IMR-90 (cell line): ENCODE measurements around the gene COX11. TPM values are rescaled to one million over a fixed set of nuclear protein-coding genes. Genes with fewer than 3 reads are reported as not detected.
A peak's percentile ranks its signal among the peaks of the same experiment; 100 is the strongest.

ENCODE experiments used
- ATAC-seq: fragments of 200-7000 bp; cut with Tn5 transposase; 2 replicates; pipeline ENCODE4 v1.9.1; 2020; ENCODE audit warnings: low read depth, mild to moderate bottlenecking, moderate library complexity
- BruUV-seq: library from RNA; stranded (reverse); fragments of 400-500 nt; replicated peaks from 2 replicates; lab custom pipeline; 2021; lab: Mats Ljungman, UMichigan
- CTCF ChIA-PET: fragments of 300-600 bp; formaldehyde crosslinking; extraction: SDS; loops from one replicate; lab custom pipeline; 2021; ENCODE audit warnings: antibody characterized with exemption; lab: Yijun Ruan, JAX
- POLR2A ChIA-PET: fragments of 300-600 bp; sonication (Branson Sonifier 250); formaldehyde crosslinking; loops from one replicate; lab custom pipeline; 2022; ENCODE audit warnings: antibody characterized with exemption; ENCODE audit not compliant: unreplicated experiment; lab: Charles Lee
- DNase-seq: peaks from one replicate; pipeline ENCODE4 v3.0.0; 2013
- H2AFZ ChIP-seq: replicated peaks from 2 replicates; pipeline ENCODE3; 2013; ENCODE audit warnings: low read length, mild to moderate bottlenecking; ENCODE audit not compliant: poor library complexity
- H2AK5ac ChIP-seq: 2 replicates; pipeline ENCODE4 v1.6.1; 2013; ENCODE audit warnings: low read depth, low read length, inconsistent platforms
- H2AK9ac ChIP-seq: replicated peaks from 2 replicates; pipeline ENCODE3; 2013; ENCODE audit warnings: mild to moderate bottlenecking, low read depth, low read length, moderate library complexity; ENCODE audit not compliant: poor library complexity
- H2BK120ac ChIP-seq: 2 replicates; pipeline ENCODE4 v1.6.1; 2013; ENCODE audit warnings: low read depth, low read length, inconsistent platforms
- H2BK15ac ChIP-seq: 3 replicates; pipeline ENCODE4 v1.6.1; 2013; ENCODE audit warnings: low read depth, low read length, inconsistent platforms
- H2BK20ac ChIP-seq: 2 replicates; pipeline ENCODE4 v1.6.1; 2013; ENCODE audit warnings: low read depth, mild to moderate bottlenecking, inconsistent platforms, low read length, moderate library complexity
- H2BK5ac ChIP-seq: 2 replicates; pipeline ENCODE4 v1.6.1; 2013; ENCODE audit warnings: mild to moderate bottlenecking, low read depth, low read length, inconsistent platforms; ENCODE audit not compliant: poor library complexity, severe bottlenecking
- H3K14ac ChIP-seq: replicated peaks from 2 replicates; pipeline ENCODE4 v1.6.1; 2013; ENCODE audit warnings: low read depth, low read length, inconsistent platforms
- H3K18ac ChIP-seq: 2 replicates; pipeline ENCODE4 v1.6.1; 2013; ENCODE audit warnings: low read depth, low read length, control low read depth
- H3K23ac ChIP-seq: 2 replicates; pipeline ENCODE4 v1.6.1; 2013; ENCODE audit warnings: low read depth, low read length, inconsistent platforms
- H3K27ac ChIP-seq: 2 replicates; pipeline ENCODE4 v1.5.1; 2013; ENCODE audit warnings: mild to moderate bottlenecking, control low read depth, low read length; ENCODE audit not compliant: insufficient read depth
- H3K27me3 ChIP-seq: 2 replicates; pipeline ENCODE4 v1.6.1; 2013; ENCODE audit warnings: low read length; ENCODE audit not compliant: control insufficient read depth, insufficient read depth
- H3K36me3 ChIP-seq: 2 replicates; pipeline ENCODE4 v1.6.1; 2013; ENCODE audit warnings: low read length, mixed read lengths; ENCODE audit not compliant: control insufficient read depth, insufficient read depth
- H3K4ac ChIP-seq: 2 replicates; pipeline ENCODE4 v1.6.1; 2013; ENCODE audit warnings: low read depth, low read length, inconsistent platforms
- H3K4me1 ChIP-seq: 2 replicates; pipeline ENCODE4 v1.6.1; 2013; ENCODE audit warnings: low read length, mixed read lengths; ENCODE audit not compliant: control insufficient read depth, insufficient read depth
- H3K4me2 ChIP-seq: 2 replicates; pipeline ENCODE4 v1.6.1; 2013; ENCODE audit warnings: low read depth, mild to moderate bottlenecking, control low read depth, low read length, moderate library complexity
- H3K4me3 ChIP-seq: 2 replicates; pipeline ENCODE4 v1.5.1; 2013; ENCODE audit warnings: low read depth, mild to moderate bottlenecking, control low read depth, low read length, moderate library complexity; ENCODE audit not compliant: insufficient read depth
- H3K56ac ChIP-seq: 2 replicates; pipeline ENCODE4 v1.6.1; 2013; ENCODE audit warnings: low read length, inconsistent platforms; ENCODE audit not compliant: insufficient read depth; ENCODE audit errors: extremely low read depth
- H3K79me1 ChIP-seq, 2 experiments: 2 replicates each; pipeline ENCODE4 v1.6.1; 2013; ENCODE audit warnings: low read length in 2 of 2, inconsistent platforms in 1 of 2, low read depth in 1 of 2
- H3K9ac ChIP-seq: 2 replicates; pipeline ENCODE4 v1.6.1; 2013; ENCODE audit warnings: low read depth, low read length, control low read depth
- H3K9me1 ChIP-seq: 2 replicates; pipeline ENCODE4 v1.6.1; 2013; ENCODE audit warnings: low read length, inconsistent platforms; ENCODE audit not compliant: insufficient read depth
- H3K9me3 ChIP-seq: 2 replicates; pipeline ENCODE4 v1.6.1; 2013; ENCODE audit warnings: low read length; ENCODE audit not compliant: control insufficient read depth, insufficient read depth
- H4K20me1 ChIP-seq: 2 replicates; pipeline ENCODE4 v1.6.1; 2013; ENCODE audit warnings: low read length, inconsistent platforms; ENCODE audit not compliant: insufficient read depth
- H4K5ac ChIP-seq: 2 replicates; pipeline ENCODE4 v1.6.1; 2013; ENCODE audit warnings: mild to moderate bottlenecking, low read depth, low read length, control low read depth
- H4K8ac ChIP-seq, 2 experiments: 2 replicates each; pipeline ENCODE4 v1.6.1; 2013; ENCODE audit warnings: low read depth in 2 of 2, low read length in 2 of 2, control low read depth in 1 of 2, inconsistent platforms in 1 of 2
- H4K91ac ChIP-seq: 2 replicates; pipeline ENCODE4 v1.6.1; 2013; ENCODE audit warnings: low read depth, low read length, inconsistent platforms; ENCODE audit not compliant: insufficient read depth
- BHLHE40 ChIP-seq: fragments of 150-350 bp; IDR thresholded peaks from 2 replicates; pipeline ENCODE4 v1.6.1; 2016; ENCODE audit warnings: mild to moderate bottlenecking, low read depth, low read length
- CEBPB ChIP-seq: IDR thresholded peaks from 2 replicates; pipeline ENCODE4 v1.6.1; 2012; ENCODE audit warnings: low read depth, low read length, improper control_type of control experiment
- CHD1 ChIP-seq: IDR thresholded peaks from 2 replicates; pipeline ENCODE4 v1.6.1; 2012; ENCODE audit warnings: low read depth, low read length, improper control_type of control experiment
- CTCF ChIP-seq: conservative IDR thresholded peaks from 2 replicates; pipeline ENCODE4 v1.5.1; 2012; ENCODE audit warnings: mild to moderate bottlenecking, low read depth, low read length, improper control_type of control experiment
- ELK1 ChIP-seq: fragments of 150-350 bp; IDR thresholded peaks from 2 replicates; pipeline ENCODE4 v1.6.1; 2016; ENCODE audit warnings: low read depth, mild to moderate bottlenecking, low read length, moderate library complexity, borderline replicate concordance
- FOS ChIP-seq: fragments of 150-350 bp; IDR thresholded peaks from 2 replicates; pipeline ENCODE4 v1.6.1; 2016; ENCODE audit warnings: low read depth, low read length
- MAFK ChIP-seq: IDR thresholded peaks from 2 replicates; pipeline ENCODE4 v1.6.1; 2012; ENCODE audit warnings: low read depth, low read length, improper control_type of control experiment
- MAZ ChIP-seq: IDR thresholded peaks from 2 replicates; pipeline ENCODE4 v1.6.1; 2012; ENCODE audit warnings: low read depth, mild to moderate bottlenecking, low read length, improper control_type of control experiment, moderate library complexity, borderline replicate concordance
- MXI1 ChIP-seq: IDR thresholded peaks from 2 replicates; pipeline ENCODE4 v1.6.1; 2012; ENCODE audit warnings: low read depth, mild to moderate bottlenecking, low read length, moderate library complexity, borderline replicate concordance
- NFE2L2 ChIP-seq: fragments of 150-350 bp; IDR thresholded peaks from 2 replicates; pipeline ENCODE4 v1.6.1; 2016; ENCODE audit warnings: low read depth, mild to moderate bottlenecking, low read length
- POLR2A ChIP-seq: IDR thresholded peaks from 2 replicates; pipeline ENCODE4 v1.6.1; 2012; ENCODE audit warnings: mild to moderate bottlenecking, low read depth, low read length
- RAD21 ChIP-seq: IDR thresholded peaks from 2 replicates; pipeline ENCODE4 v1.6.1; 2012; ENCODE audit warnings: low read length, improper control_type of control experiment
- RCOR1 ChIP-seq: IDR thresholded peaks from 2 replicates; pipeline ENCODE4 v1.6.1; 2012; ENCODE audit warnings: mild to moderate bottlenecking, low read length, improper control_type of control experiment; ENCODE audit not compliant: insufficient replicate concordance
- RFX5 ChIP-seq: IDR thresholded peaks from 2 replicates; pipeline ENCODE4 v1.8.0; 2012; ENCODE audit warnings: low read depth, mild to moderate bottlenecking, low read length, moderate library complexity
- SMC3 ChIP-seq: fragments of 150-350 bp; IDR thresholded peaks from 2 replicates; pipeline ENCODE4 v1.6.1; 2016; ENCODE audit warnings: low read depth, mild to moderate bottlenecking, antibody characterized with exemption, low read length, moderate library complexity
- USF2 ChIP-seq: fragments of 150-350 bp; IDR thresholded peaks from 2 replicates; pipeline ENCODE4 v1.6.1; 2017; ENCODE audit warnings: mild to moderate bottlenecking, antibody characterized with exemption, low read length, low read depth
- WGBS, 2 experiments: methylation state at CpG; one replicate each; pipeline versions ENCODE4 v1.1.5 to v1.1.7; 2013; ENCODE audit warnings: missing lambda C conversion rate in 2 of 2; ENCODE audit not compliant: insufficient read length in 1 of 2; ENCODE audit errors: extremely low coverage in 2 of 2; 5-methylcytosine and 5-hydroxymethylcytosine counted together
- dilution Hi-C: fragments of 300-500 bp; cut with HindIII; formaldehyde crosslinking; loops from one replicate; pipeline ENCODE4 v1.14.3; 2018; ENCODE audit warnings: low sequenced_read_pairs; ENCODE audit not compliant: unreplicated experiment
- in situ Hi-C: fragments of 300-500 bp; cut with MboI; formaldehyde crosslinking; loops from 3 replicates; pipeline ENCODE4 v1.14.3; 2019; ENCODE audit warnings: low sequenced_read_pairs, inconsistent platforms, mixed read lengths
- intact Hi-C: fragments of 100-400 bp; cut with micrococcal nuclease; formaldehyde crosslinking; loops from 2 replicates; pipeline ENCODE4 v1.10.0; 2022
- polyA plus RNA-seq, 3 experiments: library from polyadenylated mRNA; depleted of rRNA; stranded (reverse); fragments of >200 nt; gene quantifications; 2 replicates each; pipeline ENCODE4 v1.2.3, GENCODE V29; 2012; ENCODE audit warnings: low replicate concordance in 1 of 3
- total RNA-seq: library from RNA; depleted of rRNA; stranded (reverse); fragments of >200 nt; gene quantifications from 2 replicates; pipeline ENCODE4 v1.2.3, GENCODE V29; 2012

The COX11 gene
- total and polyA plus RNA-seq, 2 of the 4 experiments (the other 2 are of a cell fraction): 23.6 to 29.4 TPM

GRCh38 chr17:54948380-54948779 lies 20.1 kb downstream of the COX11 start:
- H3K4me3 ChIP-seq: no peak overlapping the region
- no peak overlapping the region for H4K91ac ChIP-seq
- peak; percentile 98 for DNase-seq
- intact Hi-C loops: loop anchor here (1.0 kb wide), 1 partner anchor 20 kb away; the partner anchor contains the start of genes COX11 and STXBP4
- H3K36me3 ChIP-seq: peaks cover 6% of the 10 kb centered on the region
- WGBS, 2 experiments: 90% methylated on average over 2 of the region's 5 CpGs; no CpG with 5 or more reads in 1 of the 2 experiments
- H3K23ac ChIP-seq: no peak overlapping the region
- H2BK20ac ChIP-seq: no peak overlapping the region
- no TSS peak for BruUV-seq
- no peak overlapping the region for H2AK5ac ChIP-seq
- H2BK5ac ChIP-seq: no peak overlapping the region
- no peaks in the 10 kb centered on the region for H3K79me1 ChIP-seq
- peak; percentile 98 for ATAC-seq
- no peak overlapping the region for H2AK9ac ChIP-seq
- no peak overlapping the region for H3K56ac ChIP-seq
- POLR2A ChIA-PET: no interaction called here
- H3K9me3 ChIP-seq: no peaks in the 10 kb centered on the region
- TF ChIP-seq FOS (peak; percentile 74), RCOR1 (peak; percentile 84), CTCF (no peak), CEBPB (no peak), RAD21 (no peak), BHLHE40 (peak; percentile 87), POLR2A (no peak), MAZ (peak; percentile 45; the same call in 1 of the 2 replicates), NFE2L2 (0 out of 2 replicates have a peak, but pooled peaks have one; percentile 6), RFX5 (no peak), CHD1 (no peak), ELK1 (no peak), MAFK (peak; percentile 12; the same call in 1 of the 2 replicates), USF2 (no peak), SMC3 (no peak), MXI1 (no peak)
- H2BK120ac ChIP-seq: no peak overlapping the region
- H4K20me1 ChIP-seq: peaks cover 4% of the 10 kb centered on the region; the same call in 1 of the 2 replicates
- no peak overlapping the region for H2AFZ ChIP-seq
- dilution Hi-C loops: no loop called here
- H3K27me3 ChIP-seq: peaks cover 4% of the 10 kb centered on the region; the same call in 1 of the 2 replicates
- no peak overlapping the region for H4K5ac ChIP-seq
- H3K27ac ChIP-seq: no peak overlapping the region
- peaks cover 5% of the 10 kb centered on the region; the same call in 1 of the 2 replicates for H3K9me1 ChIP-seq
- no peak overlapping the region for H3K4ac ChIP-seq
- peaks cover 8% of the 10 kb centered on the region for H3K4me1 ChIP-seq
- in situ Hi-C loops: no loop called here
- no peak overlapping the region for H3K9ac ChIP-seq
- no peak overlapping the region for H3K4me2 ChIP-seq
- CTCF ChIA-PET: no interaction called here
- no peak overlapping the region for H3K18ac ChIP-seq
- no peak overlapping the region for H2BK15ac ChIP-seq
- H3K14ac ChIP-seq: no peak overlapping the region
- H4K8ac ChIP-seq: no peak overlapping the region
